ENCODE data around the gene NCS1. TPM values are rescaled to one million over a fixed set of nuclear protein-coding genes. Genes with fewer than 3 reads are reported as not detected.

The NCS1 gene
- total RNA-seq, 2 experiments from 2014 or later, result 3.3 TPM

DNA sequence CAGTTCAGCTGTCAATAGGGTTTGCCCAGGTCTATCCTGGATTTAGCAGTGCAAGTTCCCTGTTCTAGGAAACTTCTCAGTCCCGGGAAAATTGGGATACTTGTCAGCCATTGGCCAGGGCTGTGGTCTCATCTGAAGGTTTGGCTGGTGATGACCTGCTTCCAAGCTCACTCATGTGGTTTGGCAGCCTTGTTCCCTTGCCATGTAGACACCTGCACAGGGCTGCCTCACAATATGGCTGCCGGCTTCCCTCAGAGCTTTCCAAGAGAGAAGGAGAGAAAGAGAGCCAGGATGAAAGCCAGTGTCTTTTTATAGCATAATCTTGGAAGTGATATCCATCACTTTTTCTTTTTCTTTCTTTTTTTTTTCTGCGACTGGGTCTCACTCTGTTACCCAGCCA is 55.6 kb downstream of the NCS1 start:
- Mint-ChIP-seq H3K27ac (no peak overlapping the region), H3K27me3 (ENCODE audit: low read depth) (no peaks in the 10 kb centered on the region), H3K36me3 (ENCODE audit: low read depth) (peaks cover 2% of the 10 kb centered on the region), H3K4me1 (ENCODE audit: low read depth) (no peaks in the 10 kb centered on the region), H3K9me3 (ENCODE audit: insufficient read depth) (no peaks in the 10 kb centered on the region), H3K4me3 (no peak overlapping the region)
- DNase-seq (no peak), ATAC-seq (no peak)
- CTCF ChIA-PET, result interaction anchor here (0.7 to 3.0 kb wide), 3 partner anchors 8 to 120 kb away, joined by 3 to 11 read pairs (median 3); no protein-coding TSS in a partner anchor
- POLR2A ChIA-PET, result no interaction called here

DNA sequence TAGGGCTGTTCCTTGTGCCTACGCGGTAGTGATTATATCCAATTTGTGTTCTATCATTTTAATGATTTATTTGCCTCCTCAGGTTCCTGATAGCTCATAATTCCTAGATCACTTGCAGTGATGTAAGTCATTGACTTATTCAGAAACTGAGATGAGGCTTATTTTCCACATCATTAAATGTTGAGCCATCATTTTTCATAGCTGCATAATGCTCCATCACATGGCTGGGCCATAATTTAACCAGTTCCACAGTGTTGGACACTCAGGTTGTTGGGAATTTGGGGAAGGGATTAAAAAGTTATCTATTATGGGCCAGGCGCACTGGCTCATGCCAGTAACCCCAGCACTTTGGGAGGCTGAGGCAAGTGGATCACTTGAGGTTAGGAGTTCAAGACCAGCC is 57.6 kb downstream of the NCS1 start:
- Mint-ChIP-seq H3K9me3 (ENCODE audit: insufficient read depth) (no peaks in the 10 kb centered on the region), H3K4me1 (ENCODE audit: low read depth) (no peaks in the 10 kb centered on the region), H3K27ac (no peak overlapping the region), H3K4me3 (no peak overlapping the region), H3K27me3 (ENCODE audit: low read depth) (no peaks in the 10 kb centered on the region), H3K36me3 (ENCODE audit: low read depth) (peaks cover 2% of the 10 kb centered on the region)
- DNase-seq, result no peak
- no peak for ATAC-seq
- POLR2A ChIA-PET, result no interaction called here
- CTCF ChIA-PET, result interaction anchor here (1.1 kb wide), 1 partner anchor 14 kb away, joined by 3 read pairs; no protein-coding TSS in a partner anchor

GRCh38 chr9:130230631-130231030 is 58.4 kb downstream of the NCS1 start:
- ChIA-PET CTCF (no interaction called here), POLR2A (no interaction called here)
- no peak overlapping the region for H3K4me3 Mint-ChIP-seq
- no peaks in the 10 kb centered on the region for H3K27me3 Mint-ChIP-seq (ENCODE audit: low read depth)
- DNase-seq (no peak), ATAC-seq (no peak)
- no peak overlapping the region for H3K27ac Mint-ChIP-seq
- peaks cover 2% of the 10 kb centered on the region for H3K36me3 Mint-ChIP-seq (ENCODE audit: low read depth)
- H3K4me1 Mint-ChIP-seq (ENCODE audit: low read depth), result no peaks in the 10 kb centered on the region
- no peaks in the 10 kb centered on the region for H3K9me3 Mint-ChIP-seq (ENCODE audit: insufficient read depth)

DNA sequence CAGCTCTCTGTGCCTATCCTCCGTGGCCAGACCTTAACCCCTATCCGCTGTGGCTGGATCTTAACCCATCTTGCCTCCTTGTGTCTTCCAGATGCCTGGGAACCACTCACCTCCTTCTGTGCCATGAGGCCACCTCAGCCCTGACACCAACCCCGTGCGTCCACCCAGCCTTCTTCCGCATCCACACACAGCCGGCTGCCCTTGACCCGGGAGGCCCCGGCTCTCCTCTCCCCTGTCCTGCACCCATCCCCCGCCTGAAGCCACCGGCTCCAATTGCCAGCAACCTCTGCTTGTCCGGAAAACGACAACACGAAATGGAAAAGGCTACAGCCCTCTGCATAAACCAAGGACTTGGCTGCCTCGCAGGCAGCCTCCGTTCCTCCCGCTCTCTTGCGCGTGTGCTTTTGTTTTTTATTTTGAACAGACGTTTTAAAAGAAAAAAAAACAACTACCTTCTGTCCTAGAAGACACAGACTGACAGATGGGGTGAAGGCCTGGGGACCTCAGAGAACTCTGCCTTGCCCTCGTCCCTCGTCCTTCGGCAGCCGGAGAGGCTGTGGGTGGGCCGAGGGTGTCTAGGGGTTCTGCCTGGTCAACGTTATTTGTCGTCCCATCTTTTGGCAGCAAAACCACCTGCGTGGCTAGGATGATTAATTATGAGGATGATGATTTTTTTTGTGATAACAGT is 60.8 kb downstream of the NCS1 start:
- Mint-ChIP-seq H3K4me3 (no peak overlapping the region), H3K36me3 (ENCODE audit: low read depth) (peaks cover 2% of the 10 kb centered on the region), H3K9me3 (ENCODE audit: insufficient read depth) (no peaks in the 10 kb centered on the region), H3K27me3 (ENCODE audit: low read depth) (no peaks in the 10 kb centered on the region), H3K27ac (no peak overlapping the region), H3K4me1 (ENCODE audit: low read depth) (peaks cover 8% of the 10 kb centered on the region)
- POLR2A ChIA-PET, result no interaction called here
- CTCF ChIA-PET, result interaction anchor here (0.7 kb wide), 1 partner anchor 411 kb away, joined by 4 read pairs; no protein-coding TSS in a partner anchor
- no peak for DNase-seq
- no peak for ATAC-seq

GRCh38 chr9:130233587-130233945 is 61.4 kb downstream of the NCS1 start:
- CTCF ChIA-PET, result interaction anchor here (0.7 kb wide), 1 partner anchor 412 kb away, joined by 4 read pairs; no protein-coding TSS in a partner anchor
- Mint-ChIP-seq H3K4me1 (ENCODE audit: low read depth) (peaks cover 8% of the 10 kb centered on the region), H3K27ac (no peak overlapping the region), H3K4me3 (no peak overlapping the region), H3K36me3 (ENCODE audit: low read depth) (peaks cover 2% of the 10 kb centered on the region), H3K9me3 (ENCODE audit: insufficient read depth) (no peaks in the 10 kb centered on the region), H3K27me3 (ENCODE audit: low read depth) (no peaks in the 10 kb centered on the region)
- ATAC-seq, result no peak
- POLR2A ChIA-PET, result no interaction called here
- DNase-seq, result no peak

GRCh38 chr9:130234340-130235260 is 62.4 kb downstream of the NCS1 start:
- ATAC-seq, result no peak
- peaks cover under 1% of the 10 kb centered on the region for H3K36me3 Mint-ChIP-seq (ENCODE audit: low read depth)
- peaks cover 14% of the 10 kb centered on the region for H3K4me1 Mint-ChIP-seq (ENCODE audit: low read depth)
- ChIA-PET POLR2A (no interaction called here), CTCF (interaction anchor here (2.1 kb wide), 1 partner anchor 127 kb away, joined by 36 read pairs; no protein-coding TSS in a partner anchor)
- no peak overlapping the region for H3K27ac Mint-ChIP-seq
- no peak for DNase-seq
- no peak overlapping the region for H3K4me3 Mint-ChIP-seq
- no peaks in the 10 kb centered on the region for H3K27me3 Mint-ChIP-seq (ENCODE audit: low read depth)
- no peaks in the 10 kb centered on the region for H3K9me3 Mint-ChIP-seq (ENCODE audit: insufficient read depth)

- H3K36me3 Mint-ChIP-seq (ENCODE audit: low read depth), result no peaks in the 10 kb centered on the region
- H3K4me1 Mint-ChIP-seq (ENCODE audit: low read depth), result peaks cover 26% of the 10 kb centered on the region
- CTCF ChIA-PET, result interaction anchor here (0.6 to 2.1 kb wide), 14 partner anchors 8 to 135 kb away, joined by 3 to 36 read pairs (median 4); no protein-coding TSS in a partner anchor
- peak; percentile 60 for ATAC-seq
- no peak overlapping the region for H3K4me3 Mint-ChIP-seq
- no peaks in the 10 kb centered on the region for H3K9me3 Mint-ChIP-seq (ENCODE audit: insufficient read depth)
- no peaks in the 10 kb centered on the region for H3K27me3 Mint-ChIP-seq (ENCODE audit: low read depth)
- no peak overlapping the region for H3K27ac Mint-ChIP-seq
- POLR2A ChIA-PET, result no interaction called here
- DNase-seq, result peak; percentile 73
Measured at GRCh38 chr9:130235558-130236435, 63.6 kb downstream of the NCS1 start.

DNA sequence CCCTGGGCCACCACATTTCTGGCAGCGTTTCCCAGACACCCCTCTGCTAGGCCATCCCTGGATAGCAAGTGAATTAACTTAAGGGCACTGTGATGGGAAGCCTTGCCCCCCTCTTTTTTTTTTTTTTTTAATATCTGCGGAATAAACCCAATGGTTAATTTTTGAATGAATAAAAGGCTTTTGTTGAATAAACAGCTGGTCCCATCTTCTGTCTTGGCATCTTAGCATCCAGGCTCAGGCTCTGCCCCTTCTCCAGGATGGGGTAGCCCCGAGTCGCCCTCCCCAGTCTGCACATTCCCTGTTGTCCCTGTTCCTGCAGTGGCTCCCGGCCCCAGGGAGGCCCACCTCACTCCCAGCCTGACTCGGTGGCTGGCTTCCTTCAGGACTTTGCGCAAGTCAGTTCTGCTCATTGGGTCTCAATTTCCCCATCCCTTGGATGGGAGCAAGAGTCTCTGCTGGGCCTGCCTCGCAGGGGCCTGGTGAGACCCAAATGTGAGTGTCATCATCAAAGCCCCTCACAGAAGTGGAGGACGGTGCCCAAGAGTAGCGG is 64.3 kb downstream of the NCS1 start:
- ATAC-seq, result no peak
- Mint-ChIP-seq H3K4me3 (no peak overlapping the region), H3K27me3 (ENCODE audit: low read depth) (no peaks in the 10 kb centered on the region), H3K9me3 (ENCODE audit: insufficient read depth) (no peaks in the 10 kb centered on the region), H3K36me3 (ENCODE audit: low read depth) (no peaks in the 10 kb centered on the region), H3K4me1 (ENCODE audit: low read depth) (peaks cover 33% of the 10 kb centered on the region), H3K27ac (no peak overlapping the region)
- ChIA-PET POLR2A (no interaction called here), CTCF (interaction anchor here (0.7 to 2.1 kb wide), 13 partner anchors 9 to 136 kb away, joined by 3 to 36 read pairs (median 3); no protein-coding TSS in a partner anchor)
- DNase-seq, result no peak

- ATAC-seq, result no peak
- no peak for DNase-seq
- H3K27ac Mint-ChIP-seq, result no peak overlapping the region
- peaks cover 35% of the 10 kb centered on the region for H3K4me1 Mint-ChIP-seq (ENCODE audit: low read depth)
- H3K36me3 Mint-ChIP-seq (ENCODE audit: low read depth), result no peaks in the 10 kb centered on the region
- POLR2A ChIA-PET, result no interaction called here
- H3K4me3 Mint-ChIP-seq, result no peak overlapping the region
- CTCF ChIA-PET, result interaction anchor here (1.2 to 7.5 kb wide), 8 partner anchors 13 to 130 kb away, joined by 3 to 81 read pairs (median 8); no protein-coding TSS in a partner anchor
- H3K9me3 Mint-ChIP-seq (ENCODE audit: insufficient read depth), result no peaks in the 10 kb centered on the region
- no peaks in the 10 kb centered on the region for H3K27me3 Mint-ChIP-seq (ENCODE audit: low read depth)
Measured at GRCh38 chr9:130237076-130237475, 64.9 kb downstream of the NCS1 start.

GRCh38 chr9:130237763-130238524 is 65.7 kb downstream of the NCS1 start:
- Mint-ChIP-seq H3K9me3 (ENCODE audit: insufficient read depth) (no peaks in the 10 kb centered on the region), H3K4me3 (no peak overlapping the region), H3K27ac (no peak overlapping the region), H3K36me3 (ENCODE audit: low read depth) (no peaks in the 10 kb centered on the region), H3K27me3 (ENCODE audit: low read depth) (no peaks in the 10 kb centered on the region), H3K4me1 (ENCODE audit: low read depth) (peaks cover 39% of the 10 kb centered on the region)
- DNase-seq (no peak), ATAC-seq (no peak)
- ChIA-PET POLR2A (no interaction called here), CTCF (interaction anchor here (2.0 to 7.5 kb wide), 2 partner anchors 14 to 131 kb away, joined by 5 to 81 read pairs; no protein-coding TSS in a partner anchor)
